HTERT RPE-1 (cell line): ENCODE results near the gene DENND2C.

Source experiments
- in situ Hi-C: fragments of 300-500 bp; cut with MboI; formaldehyde crosslinking; loops from 4 replicates; pipeline ENCODE4 v1.14.3; 2020; ENCODE audit warnings: low sequenced_read_pairs

Gene DENND2C

GRCh38 chr1:114677691-114678090, 7.8 kb upstream of the DENND2C start:
- in situ Hi-C loops, result no loop called here

DNA sequence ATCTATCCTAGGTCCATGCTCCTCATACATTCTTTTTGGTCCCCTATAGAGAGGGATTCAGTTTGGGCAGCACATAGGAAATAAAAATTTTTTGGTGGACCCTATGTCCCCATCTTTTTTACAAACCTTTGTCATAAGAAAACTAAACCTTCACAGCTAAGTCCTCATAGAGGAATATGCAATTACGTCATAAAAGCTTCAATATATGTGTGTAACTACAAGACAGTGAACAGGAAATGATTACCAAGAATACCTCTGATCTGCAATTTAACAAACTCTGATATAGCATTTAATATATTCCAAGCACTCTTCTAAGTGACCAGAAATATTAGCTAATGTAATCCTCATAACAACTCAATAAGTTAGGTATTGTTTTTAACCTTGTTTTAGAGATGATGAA, 6.3 kb upstream of the DENND2C start:
- in situ Hi-C loops, result no loop called here

DNA sequence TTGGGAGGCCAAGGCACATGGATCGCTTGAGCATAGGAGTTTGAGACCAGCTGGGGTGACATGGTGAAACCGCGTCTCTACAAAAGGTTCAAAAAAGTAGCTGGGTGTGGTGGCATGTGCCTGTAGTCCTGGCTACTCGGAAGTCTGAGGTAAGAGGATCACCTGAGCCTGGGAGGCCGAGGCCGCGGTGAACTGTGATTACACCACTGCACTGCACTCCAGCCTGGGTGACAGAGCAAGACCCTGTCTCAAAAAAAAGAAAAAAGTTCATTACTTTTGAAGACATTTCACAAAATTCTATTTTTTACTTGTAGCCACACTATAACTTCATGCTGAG, 2.1 kb upstream of the DENND2C start:
- in situ Hi-C loops, result no loop called here

GRCh38 chr1:114671011-114671938, 1.4 kb upstream of the DENND2C start:
- in situ Hi-C loops, result no loop called here

DNA sequence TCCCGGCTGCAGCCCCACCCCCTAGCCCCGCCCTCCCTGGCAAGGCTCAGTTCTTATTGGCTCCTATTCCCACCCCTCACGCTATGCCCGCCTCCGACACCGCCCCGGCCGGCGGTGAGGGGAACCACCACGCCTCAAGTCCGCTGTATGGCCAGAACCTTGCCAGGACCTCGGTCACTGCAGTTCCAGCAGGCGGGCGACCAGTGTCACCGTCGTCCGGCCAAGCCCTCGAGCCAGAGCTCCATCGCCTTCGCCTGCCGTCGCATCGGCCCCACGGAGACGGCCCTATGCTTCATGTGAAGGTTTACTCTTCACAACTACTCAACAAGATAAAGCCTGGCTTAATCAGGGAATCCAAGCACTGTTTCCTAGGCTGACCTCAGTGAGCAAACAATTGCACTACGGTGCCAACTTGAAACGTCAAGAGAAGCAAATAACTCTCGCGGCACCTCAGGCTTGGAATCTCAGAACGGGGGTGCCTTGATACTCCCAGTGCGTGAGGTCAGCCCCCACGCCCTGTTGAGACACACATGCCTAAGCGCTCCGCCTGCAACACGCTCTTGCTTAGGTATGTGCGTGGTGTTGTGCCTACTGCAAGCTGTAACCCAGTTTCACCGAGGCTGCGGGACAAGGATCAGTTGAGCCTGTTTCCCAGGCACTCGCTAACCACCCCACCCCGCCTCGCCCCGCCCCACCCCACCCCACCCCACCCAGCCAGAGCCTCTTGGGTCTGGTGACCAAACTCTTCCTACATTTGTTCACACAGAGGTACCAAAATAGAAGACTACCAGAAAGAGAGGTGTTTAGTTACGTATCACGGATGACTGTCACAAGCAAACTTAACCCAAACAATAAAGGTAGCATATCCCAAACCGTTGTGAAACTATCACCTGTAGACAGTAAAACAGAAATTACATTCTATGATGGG, 498 bp upstream of the DENND2C start:
- in situ Hi-C loops, result no loop called here

- in situ Hi-C loops, result no loop called here
Observed at GRCh38 chr1:114668784-114669561, 876 bp downstream of the DENND2C start.

- in situ Hi-C loops, result no loop called here
Observed at GRCh38 chr1:114668373-114668772, 1.5 kb downstream of the DENND2C start.

DNA sequence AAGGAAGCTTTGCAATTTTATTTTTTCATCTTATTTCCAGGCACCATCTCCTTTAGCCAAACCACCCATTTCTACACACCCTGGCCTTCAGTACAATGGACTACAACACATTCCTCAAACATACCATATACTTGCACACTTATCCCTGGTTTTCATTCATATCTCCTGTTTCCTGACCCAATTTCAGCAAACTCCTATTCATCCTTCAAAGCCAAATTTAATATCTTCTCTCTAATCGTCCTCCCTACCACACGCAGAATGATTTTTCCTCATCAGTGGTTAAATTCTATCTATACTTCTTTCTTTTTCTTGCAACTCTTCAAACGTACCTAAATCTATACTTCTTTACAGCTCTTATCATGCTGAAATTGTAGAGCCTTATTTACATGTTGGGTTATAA, 2.9 kb downstream of the DENND2C start:
- in situ Hi-C loops, result no loop called here

GRCh38 chr1:114660238-114660637, 9.6 kb downstream of the DENND2C start:
- in situ Hi-C loops, result no loop called here

DNA sequence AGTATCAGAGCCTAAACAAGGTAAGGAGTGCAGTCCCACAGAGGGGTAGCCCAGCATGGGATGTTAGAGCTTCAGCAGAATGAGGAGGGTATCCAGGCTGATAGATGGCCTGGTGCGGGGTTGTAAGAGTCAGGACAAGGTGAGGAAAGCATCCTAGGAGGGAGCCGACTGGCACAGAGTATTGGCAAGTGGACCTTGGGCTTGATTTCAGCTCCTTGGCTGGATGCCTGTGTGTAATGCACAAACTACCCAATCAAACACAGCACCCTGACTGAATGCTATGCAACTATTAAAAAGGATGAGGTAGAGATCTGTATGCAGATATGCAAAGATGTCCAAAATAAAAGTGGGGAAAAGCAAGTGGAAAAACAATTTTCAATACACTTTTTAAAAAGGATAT, 18.0 kb downstream of the DENND2C start:
- in situ Hi-C loops, result no loop called here

DNA sequence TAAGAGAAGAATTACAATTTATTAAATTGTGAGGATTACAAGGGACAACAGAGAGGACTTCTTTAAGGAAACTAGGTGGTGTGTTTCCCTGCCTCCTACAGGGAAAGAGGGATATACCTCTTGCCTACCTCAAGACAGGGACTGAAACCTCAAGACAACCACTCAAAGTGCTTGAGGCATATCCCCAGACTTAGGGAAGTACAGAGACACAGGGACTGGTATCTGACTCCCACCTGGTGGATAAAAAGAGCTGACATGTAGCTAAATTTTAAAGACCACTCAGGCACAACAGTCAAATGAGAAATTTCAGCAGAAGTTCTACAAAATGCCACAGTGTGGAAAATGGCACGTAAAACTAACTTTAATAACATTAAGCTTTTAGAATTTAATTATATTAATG, 21.3 kb downstream of the DENND2C start:
- in situ Hi-C loops, result no loop called here

DNA sequence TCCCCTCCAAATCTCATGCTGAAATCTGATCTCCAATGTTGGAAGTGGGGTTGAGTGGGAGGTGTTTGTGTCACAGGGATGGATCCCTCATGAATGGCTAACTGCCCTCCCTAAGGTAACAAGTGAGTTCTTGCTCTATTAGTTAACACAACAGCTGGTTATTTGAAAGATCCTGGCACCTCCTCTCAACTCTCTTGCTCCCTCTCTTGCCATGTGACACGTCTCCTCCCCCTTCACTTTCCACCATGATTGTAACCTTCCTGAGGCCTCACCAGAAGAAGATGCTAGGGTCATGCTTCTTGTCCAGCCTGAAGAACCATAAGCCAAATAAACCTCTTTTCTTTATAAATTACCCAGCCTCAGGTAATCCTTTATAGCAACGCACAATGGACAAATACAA, 28.5 kb downstream of the DENND2C start:
- in situ Hi-C loops, result no loop called here

- in situ Hi-C loops, result no loop called here
Observed at GRCh38 chr1:114638910-114639309, 30.9 kb downstream of the DENND2C start.

- in situ Hi-C loops, result no loop called here
Observed at GRCh38 chr1:114632427-114632826, 37.4 kb downstream of the DENND2C start.

DNA sequence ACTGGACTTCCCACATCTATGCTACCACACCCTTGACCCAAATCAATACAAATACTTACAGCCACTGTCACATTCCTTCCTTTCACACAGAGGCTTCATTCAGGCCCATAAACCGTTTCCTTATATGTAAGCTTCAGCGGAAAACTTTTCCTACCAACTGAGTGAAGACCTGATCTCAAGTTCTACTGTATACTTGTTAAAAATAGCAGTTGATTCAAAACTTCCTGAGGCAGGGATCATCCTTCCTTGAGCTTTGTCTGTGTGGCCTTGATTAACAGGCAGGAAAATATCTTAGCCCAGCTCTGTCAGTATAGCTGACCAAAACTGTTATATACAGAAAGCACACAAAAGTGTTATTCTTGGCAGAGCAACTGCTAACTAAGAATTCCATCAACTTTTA, 42.7 kb downstream of the DENND2C start:
- in situ Hi-C loops, result no loop called here

- in situ Hi-C loops, result no loop called here
Observed at GRCh38 chr1:114623364-114623763, 46.5 kb downstream of the DENND2C start.

GRCh38 chr1:114620419-114620818, 49.4 kb downstream of the DENND2C start:
- in situ Hi-C loops, result no loop called here

DNA sequence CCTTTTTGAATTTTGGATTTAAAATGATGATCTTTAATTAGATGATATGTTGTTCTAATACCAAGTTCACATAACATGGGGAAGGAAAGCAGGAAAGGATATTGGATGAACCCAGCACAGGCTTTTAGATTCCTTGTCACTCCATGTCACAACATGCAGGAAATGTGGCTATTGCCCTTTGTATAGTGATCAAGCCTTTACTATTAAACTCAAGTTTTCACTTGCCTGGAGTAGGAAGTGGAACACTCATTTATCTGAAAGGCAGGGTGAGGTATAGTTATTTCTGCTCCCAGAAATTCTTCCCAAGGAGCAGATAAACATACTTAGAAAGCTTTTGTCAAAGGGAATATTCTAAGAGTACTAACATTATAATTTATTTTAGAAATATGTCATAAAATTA, 51.2 kb downstream of the DENND2C start:
- in situ Hi-C loops, result no loop called here

- in situ Hi-C loops, result no loop called here
Observed at GRCh38 chr1:114610546-114611245, 59.2 kb downstream of the DENND2C start.

DNA sequence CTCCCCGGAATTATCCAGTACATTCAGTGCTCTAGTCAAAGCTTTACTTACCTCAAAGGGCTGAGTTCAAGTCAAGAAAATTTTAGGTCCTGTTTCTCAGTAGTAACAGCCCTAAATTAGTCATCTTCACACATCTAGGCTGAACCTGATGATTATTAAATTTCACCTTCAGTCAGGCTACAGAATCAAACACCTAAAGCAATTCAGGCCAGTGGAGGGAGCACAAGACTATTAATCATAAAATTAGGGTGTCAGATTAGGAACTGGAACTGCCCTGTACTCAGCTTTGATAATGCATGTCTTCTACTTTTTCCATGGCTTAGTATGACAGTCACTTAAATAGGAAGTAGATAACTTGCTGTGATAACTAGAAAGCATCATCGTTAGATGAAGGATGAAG, 60.0 kb downstream of the DENND2C start:
- in situ Hi-C loops, result no loop called here

- in situ Hi-C loops, result no loop called here
Observed at GRCh38 chr1:114609026-114609425, 60.8 kb downstream of the DENND2C start.
